GM19240 (cell line): ENCODE data around the gene THAP8.
"Not testable (repeated sequence)": the region's sequence is repeated elsewhere in the genome, so short reads cannot be mapped to it uniquely, and the experiment has no call there.

Source experiments
- DNase-seq: peaks from one replicate; pipeline ENCODE4 v3.0.0; 2011; ENCODE audit warnings: low spot score; ENCODE audit not compliant: insufficient read length

The THAP8 gene

GRCh38 chr19:36068810-36069499 lies 14.9 kb upstream of the THAP8 start:
- DNase-seq, result not testable (repeated sequence)

- no peak for DNase-seq
Observed at GRCh38 chr19:36067681-36068080, 13.6 kb upstream of the THAP8 start.

GRCh38 chr19:36064826-36065225 lies 10.7 kb upstream of the THAP8 start:
- no peak for DNase-seq

GRCh38 chr19:36061367-36061766 lies 7.3 kb upstream of the THAP8 start:
- no peak for DNase-seq

GRCh38 chr19:36060430-36060829 lies 6.3 kb upstream of the THAP8 start:
- DNase-seq, result no peak

GRCh38 chr19:36059180-36059910 lies 5.3 kb upstream of the THAP8 start:
- DNase-seq, result no peak

GRCh38 chr19:36058481-36059179 lies 4.5 kb upstream of the THAP8 start:
- no peak for DNase-seq

GRCh38 chr19:36054733-36055686 lies 925 bp upstream of the THAP8 start, which contains the start of gene WDR62:
Gene WDR62 (plus strand): TSS chr19:36054897. CDS start chr19:36054972, 75 bp downstream.
- peak; percentile 92 for DNase-seq

- DNase-seq, result no peak
Observed at GRCh38 chr19:36051637-36052036, 2.4 kb downstream of the THAP8 start.

GRCh38 chr19:36051236-36051635 lies 2.8 kb downstream of the THAP8 start:
- no peak for DNase-seq

- DNase-seq, result no peak
Observed at GRCh38 chr19:36049080-36049698, 4.9 kb downstream of the THAP8 start.

GRCh38 chr19:36047835-36048234 lies 6.2 kb downstream of the THAP8 start:
- no peak for DNase-seq

- DNase-seq, result no peak
Observed at GRCh38 chr19:36046443-36047050, 7.5 kb downstream of the THAP8 start.

- DNase-seq, result no peak
Observed at GRCh38 chr19:36043952-36044351, 10.1 kb downstream of the THAP8 start.

GRCh38 chr19:36041831-36042230 lies 12.3 kb downstream of the THAP8 start:
- no peak for DNase-seq

- DNase-seq, result not testable (repeated sequence)
Observed at GRCh38 chr19:36041092-36041491, 13.0 kb downstream of the THAP8 start.

- DNase-seq, result no peak
Observed at GRCh38 chr19:36040495-36040894, 13.6 kb downstream of the THAP8 start.

GRCh38 chr19:36032251-36033104 lies 21.6 kb downstream of the THAP8 start, which contains the start of gene CLIP3:
Gene CLIP3 (minus strand): TSS chr19:36032873. CDS start chr19:36032357, 516 bp downstream.
- DNase-seq, result peak; percentile 55

GRCh38 chr19:36031308-36031707 lies 22.8 kb downstream of the THAP8 start:
- no peak for DNase-seq
